Measurements from ENCODE around the gene ARHGEF28. TPM values are rescaled to one million over a fixed set of nuclear protein-coding genes. Genes with fewer than 3 reads are reported as not detected.

The ARHGEF28 gene
- total and polyA plus RNA-seq, 2 of the 4 experiments (the other 2 are of a cell fraction): 3.6 to 16.0 TPM

- no peak overlapping the region for H3K18ac ChIP-seq (ENCODE audit: low read depth, low read length)
- peaks cover 21 to 66% of the 10 kb centered on the region in 2 experiments; a peak in 3 of 4 replicates for H3K79me1 ChIP-seq (ENCODE audit: low read depth in 1 of 2, low read length in 2 of 2)
- dilution Hi-C loops (cut with HindIII; ENCODE audit: low sequenced_read_pairs, unreplicated experiment) (no loop called here), in situ Hi-C loops (cut with MboI; ENCODE audit: low sequenced_read_pairs) (no loop called here), intact Hi-C loops (cut with micrococcal nuclease) (no loop called here)
- H3K36me3 ChIP-seq (ENCODE audit: control insufficient read depth, insufficient read depth, low read length): no peaks in the 10 kb centered on the region
- peaks cover 6% of the 10 kb centered on the region for H3K9me1 ChIP-seq (ENCODE audit: insufficient read depth, low read length)
- H3K23ac ChIP-seq (ENCODE audit: low read depth, low read length): no peak overlapping the region
- H4K20me1 ChIP-seq (ENCODE audit: insufficient read depth, low read length): no peaks in the 10 kb centered on the region
- H2BK5ac ChIP-seq (ENCODE audit: low read depth, low read length, poor library complexity, severe bottlenecking): no peak overlapping the region
- H2BK120ac ChIP-seq (ENCODE audit: low read depth, low read length): no peak overlapping the region
- no peak overlapping the region for H3K9ac ChIP-seq (ENCODE audit: low read depth, low read length)
- no peak overlapping the region for H3K56ac ChIP-seq (ENCODE audit: extremely low read depth, insufficient read depth, low read length)
- no peak overlapping the region for H3K4me3 ChIP-seq (ENCODE audit: insufficient read depth, low read depth, low read length)
- no peak overlapping the region for H4K5ac ChIP-seq (ENCODE audit: low read depth, low read length)
- CTCF ChIA-PET: interaction anchor here (0.6 kb wide), 1 partner anchor 97 kb away, joined by 5 read pairs; no protein-coding TSS in a partner anchor
- no peak overlapping the region for H3K14ac ChIP-seq (replicated peaks; ENCODE audit: low read depth, low read length)
- H3K4ac ChIP-seq (ENCODE audit: low read depth, low read length): no peak overlapping the region
- DNase-seq (no peak), ATAC-seq (ENCODE audit: low read depth) (no peak)
- no peaks in the 10 kb centered on the region for H3K27me3 ChIP-seq (ENCODE audit: control insufficient read depth, insufficient read depth, low read length)
- H3K9me3 ChIP-seq (ENCODE audit: control insufficient read depth, insufficient read depth, low read length): no peaks in the 10 kb centered on the region
- WGBS, 2 experiments (ENCODE audit: extremely low coverage in 2 of 2, insufficient read length in 1 of 2): no CpG with 5 or more reads among the region's 2 CpGs
- H2AFZ ChIP-seq (replicated peaks; ENCODE audit: low read length, poor library complexity): no peak overlapping the region
- no peak overlapping the region for H2BK15ac ChIP-seq (ENCODE audit: low read depth, low read length)
- no peak overlapping the region for H4K91ac ChIP-seq (ENCODE audit: insufficient read depth, low read depth, low read length)
- H3K27ac ChIP-seq (ENCODE audit: insufficient read depth, low read length): no peak overlapping the region
- no TSS peak for BruUV-seq (replicated peaks)
- no peak overlapping the region for H2AK9ac ChIP-seq (replicated peaks; ENCODE audit: low read depth, low read length, poor library complexity)
- no peak overlapping the region for H2AK5ac ChIP-seq (ENCODE audit: low read depth, low read length)
- H4K8ac ChIP-seq (ENCODE audit: low read depth in 2 of 2, low read length in 2 of 2): no peak overlapping the region
- H3K4me1 ChIP-seq (ENCODE audit: control insufficient read depth, insufficient read depth, low read length): peaks cover 3% of the 10 kb centered on the region
- TF ChIP-seq MXI1 (IDR thresholded peaks at IDR 0.05; ENCODE audit: borderline replicate concordance, low read depth, low read length): no peak
- no peak for TF ChIP-seq FOS (IDR thresholded peaks at IDR 0.05; ENCODE audit: low read depth, low read length)
- TF ChIP-seq CHD1 (IDR thresholded peaks at IDR 0.05; ENCODE audit: low read depth, low read length): no peak
- TF ChIP-seq SMC3 (IDR thresholded peaks at IDR 0.05; ENCODE audit: low read depth, low read length): no peak
- TF ChIP-seq MAFK (IDR thresholded peaks at IDR 0.05; ENCODE audit: low read depth, low read length): no peak
- TF ChIP-seq CEBPB (IDR thresholded peaks at IDR 0.05; ENCODE audit: low read depth, low read length): no peak
- TF ChIP-seq RFX5 (IDR thresholded peaks at IDR 0.05; ENCODE audit: low read depth, low read length): no peak
- no peak for TF ChIP-seq ELK1 (IDR thresholded peaks at IDR 0.05; ENCODE audit: borderline replicate concordance, low read depth, low read length)
- no peak for TF ChIP-seq BHLHE40 (IDR thresholded peaks at IDR 0.05; ENCODE audit: low read depth, low read length)
- no peak for TF ChIP-seq RAD21 (IDR thresholded peaks at IDR 0.05; ENCODE audit: low read length)
- TF ChIP-seq MAZ (IDR thresholded peaks at IDR 0.05; ENCODE audit: borderline replicate concordance, low read depth, low read length): no peak
- no peak for TF ChIP-seq USF2 (IDR thresholded peaks at IDR 0.05; ENCODE audit: low read depth, low read length)
- no peak for TF ChIP-seq RCOR1 (IDR thresholded peaks at IDR 0.05; ENCODE audit: insufficient replicate concordance, low read length)
- POLR2A ChIA-PET (ENCODE audit: unreplicated experiment): no interaction called here
- H2BK20ac ChIP-seq (ENCODE audit: low read depth, low read length): no peak overlapping the region
- no peak overlapping the region for H3K4me2 ChIP-seq (ENCODE audit: low read depth, low read length)
Observed at GRCh38 chr5:73732045-73732444, 106.0 kb downstream of the ARHGEF28 start.
